C4-2B (cell line): ENCODE measurements around the gene RDX.

Experiments used
- ZFX ChIP-seq: fragments of 450-650 bp; IDR thresholded peaks from 2 replicates; pipeline ENCODE4 v1.6.1; 2017
- TF ChIP-seq, protein P1 (sequence below): fragments of 450-650 bp; conservative IDR thresholded peaks from 2 replicates; pipeline ENCODE4 v1.5.1; 2017; ENCODE audit warnings: mild to moderate bottlenecking

DNA sequence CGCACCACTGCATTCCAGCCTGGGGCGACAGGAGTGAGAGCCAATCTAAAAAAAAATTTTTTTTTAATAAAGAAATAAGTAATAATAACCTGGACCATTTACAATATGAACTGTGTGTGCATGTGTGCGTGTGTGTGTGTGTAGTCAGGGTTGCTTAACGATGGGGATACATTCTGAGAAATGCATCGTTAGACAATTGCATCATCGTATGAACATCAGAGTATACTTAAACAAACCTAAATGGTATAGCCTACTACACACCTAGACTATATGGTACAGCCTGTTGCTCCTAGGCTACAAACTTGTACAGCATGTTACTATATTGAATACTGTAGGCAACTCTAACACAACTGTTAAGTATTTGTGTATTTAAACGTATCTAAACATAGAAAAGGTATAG, 26.4 kb downstream of the RDX start:
- TF ChIP-seq, protein P1, sequence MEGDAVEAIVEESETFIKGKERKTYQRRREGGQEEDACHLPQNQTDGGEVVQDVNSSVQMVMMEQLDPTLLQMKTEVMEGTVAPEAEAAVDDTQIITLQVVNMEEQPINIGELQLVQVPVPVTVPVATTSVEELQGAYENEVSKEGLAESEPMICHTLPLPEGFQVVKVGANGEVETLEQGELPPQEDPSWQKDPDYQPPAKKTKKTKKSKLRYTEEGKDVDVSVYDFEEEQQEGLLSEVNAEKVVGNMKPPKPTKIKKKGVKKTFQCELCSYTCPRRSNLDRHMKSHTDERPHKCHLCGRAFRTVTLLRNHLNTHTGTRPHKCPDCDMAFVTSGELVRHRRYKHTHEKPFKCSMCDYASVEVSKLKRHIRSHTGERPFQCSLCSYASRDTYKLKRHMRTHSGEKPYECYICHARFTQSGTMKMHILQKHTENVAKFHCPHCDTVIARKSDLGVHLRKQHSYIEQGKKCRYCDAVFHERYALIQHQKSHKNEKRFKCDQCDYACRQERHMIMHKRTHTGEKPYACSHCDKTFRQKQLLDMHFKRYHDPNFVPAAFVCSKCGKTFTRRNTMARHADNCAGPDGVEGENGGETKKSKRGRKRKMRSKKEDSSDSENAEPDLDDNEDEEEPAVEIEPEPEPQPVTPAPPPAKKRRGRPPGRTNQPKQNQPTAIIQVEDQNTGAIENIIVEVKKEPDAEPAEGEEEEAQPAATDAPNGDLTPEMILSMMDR = no peak
- TF ChIP-seq ZFX = no peak
